Lower leg skin (tissue), 3 donors: ENCODE results near the gene FANCD2.
"Not testable (repeated sequence)": the region's sequence is repeated elsewhere in the genome, so short reads cannot be mapped to it uniquely, and the experiment has no call there.

Experiments used
- POLR2A ChIP-seq, 2 donors: fragments of 450-650 bp; IDR thresholded peaks; one replicate each; pipeline ENCODE4 v1.6.1; 2016 to 2017; ENCODE audit warnings: antibody characterized with exemption in 2 of 2, mild to moderate bottlenecking in 1 of 2, moderate library complexity in 1 of 2
- TF ChIP-seq, protein P1 (sequence below), 3 donors: fragments of 450-650 bp; IDR thresholded peaks; one replicate each; pipeline ENCODE4 v1.5.1; 2016; ENCODE audit warnings: antibody characterized with exemption in 3 of 3, mild to moderate bottlenecking in 3 of 3, moderate library complexity in 2 of 3

DNA sequence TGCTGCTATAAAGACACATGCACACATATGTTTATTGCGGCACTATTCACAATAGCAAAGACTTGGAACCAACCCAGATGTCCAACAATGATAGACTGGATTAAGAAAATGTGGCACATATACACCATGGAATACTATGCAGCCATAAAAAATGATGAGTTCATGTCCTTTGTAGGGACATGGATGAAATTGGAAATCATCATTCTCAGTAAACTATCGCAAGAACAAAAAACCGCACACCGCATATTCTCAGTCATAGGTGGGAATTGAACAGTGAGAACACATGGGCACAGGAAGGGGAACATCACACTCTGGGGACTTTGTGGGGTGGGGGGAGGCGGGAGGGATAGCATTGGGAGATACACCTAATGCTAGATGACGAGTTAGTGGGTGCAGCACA is 26.8 kb downstream of the FANCD2 start:
- TF ChIP-seq POLR2A (IDR thresholded peaks at IDR 0.05), result not testable (repeated sequence)
- TF ChIP-seq, protein P1, sequence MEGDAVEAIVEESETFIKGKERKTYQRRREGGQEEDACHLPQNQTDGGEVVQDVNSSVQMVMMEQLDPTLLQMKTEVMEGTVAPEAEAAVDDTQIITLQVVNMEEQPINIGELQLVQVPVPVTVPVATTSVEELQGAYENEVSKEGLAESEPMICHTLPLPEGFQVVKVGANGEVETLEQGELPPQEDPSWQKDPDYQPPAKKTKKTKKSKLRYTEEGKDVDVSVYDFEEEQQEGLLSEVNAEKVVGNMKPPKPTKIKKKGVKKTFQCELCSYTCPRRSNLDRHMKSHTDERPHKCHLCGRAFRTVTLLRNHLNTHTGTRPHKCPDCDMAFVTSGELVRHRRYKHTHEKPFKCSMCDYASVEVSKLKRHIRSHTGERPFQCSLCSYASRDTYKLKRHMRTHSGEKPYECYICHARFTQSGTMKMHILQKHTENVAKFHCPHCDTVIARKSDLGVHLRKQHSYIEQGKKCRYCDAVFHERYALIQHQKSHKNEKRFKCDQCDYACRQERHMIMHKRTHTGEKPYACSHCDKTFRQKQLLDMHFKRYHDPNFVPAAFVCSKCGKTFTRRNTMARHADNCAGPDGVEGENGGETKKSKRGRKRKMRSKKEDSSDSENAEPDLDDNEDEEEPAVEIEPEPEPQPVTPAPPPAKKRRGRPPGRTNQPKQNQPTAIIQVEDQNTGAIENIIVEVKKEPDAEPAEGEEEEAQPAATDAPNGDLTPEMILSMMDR (IDR thresholded peaks at IDR 0.05), result not testable (repeated sequence)
